Esophagus squamous epithelium (tissue), 5 donors: Measurements from ENCODE around the gene TCF12. TPM values are rescaled to one million over a fixed set of nuclear protein-coding genes. Genes with fewer than 3 reads are reported as not detected.

ENCODE experiments used
- DNase-seq: peaks from one replicate; lab custom pipeline; 2025; lab: John Stamatoyannopoulos, UW
- H3K27ac ChIP-seq, 4 donors: fragments of 200-600 bp; sonication (generic); one replicate each; pipeline ENCODE4 v1.5.1; 2016 to 2019; ENCODE audit warnings: mild to moderate bottlenecking in 1 of 4
- H3K27me3 ChIP-seq, 4 donors: fragments of 200-600 bp; sonication (generic); 1 replicate in 3 of 4; 2 replicates in 1 of 4; pipeline versions ENCODE4 v1.5.1 to v1.6.0; 2017 to 2021; ENCODE audit warnings: antibody characterized with exemption in 1 of 4
- H3K36me3 ChIP-seq, 3 donors: fragments of 200-600 bp; sonication (generic); one replicate each; pipeline ENCODE4 v1.5.1; 2016 to 2019
- H3K4me1 ChIP-seq, 3 donors: fragments of 200-600 bp; sonication (generic); one replicate each; pipeline ENCODE4 v1.5.1; 2017 to 2019
- H3K4me3 ChIP-seq, 4 donors: fragments of 200-600 bp; sonication (generic); 1 replicate in 3 of 4; 2 replicates in 1 of 4; pipeline ENCODE4 v1.5.1; 2016 to 2019; ENCODE audit warnings: mild to moderate bottlenecking in 2 of 4, moderate library complexity in 1 of 4
- H3K9me3 ChIP-seq, 3 donors: fragments of 200-600 bp; sonication (generic); one replicate each; pipeline ENCODE4 v1.5.1; 2016 to 2019
- CTCF ChIP-seq, 6 experiments: fragments of 450-650 bp in 4 of 6; fragments of 200-600 bp in 2 of 6; sonication (generic) in 2 of 6; IDR thresholded peaks; one replicate each; pipeline ENCODE4 v1.5.1; 2016 to 2019; ENCODE audit warnings: antibody characterized with exemption in 6 of 6, mild to moderate bottlenecking in 4 of 6, moderate library complexity in 4 of 6
- POLR2A ChIP-seq, 4 donors: fragments of 450-650 bp; IDR thresholded peaks; one replicate each; pipeline ENCODE4 v1.6.1; 2017; ENCODE audit warnings: antibody characterized with exemption in 4 of 4, mild to moderate bottlenecking in 4 of 4, moderate library complexity in 3 of 4
- WGBS, 2 donors: methylation state at CpG; one replicate each; pipeline ENCODE4 v1.1.5; 2018; 5-methylcytosine and 5-hydroxymethylcytosine counted together
- intact Hi-C: fragments of 100-400 bp; cut with DNase I; formaldehyde crosslinking; loops from one replicate; pipeline ENCODE4 v1.15.0; 2022
- total RNA-seq, 4 donors: library from RNA; depleted of rRNA; stranded (reverse); fragments of >200 nt; gene quantifications; one replicate each; pipeline ENCODE4 v1.1.0, GENCODE V29; 2016
- donor health status: DM: yes; HTN: yes; CAD: no.

The TCF12 gene
- total RNA-seq, 4 donors from 2014 or later = 28.5 to 90.4 (median 51.3) TPM

DNA sequence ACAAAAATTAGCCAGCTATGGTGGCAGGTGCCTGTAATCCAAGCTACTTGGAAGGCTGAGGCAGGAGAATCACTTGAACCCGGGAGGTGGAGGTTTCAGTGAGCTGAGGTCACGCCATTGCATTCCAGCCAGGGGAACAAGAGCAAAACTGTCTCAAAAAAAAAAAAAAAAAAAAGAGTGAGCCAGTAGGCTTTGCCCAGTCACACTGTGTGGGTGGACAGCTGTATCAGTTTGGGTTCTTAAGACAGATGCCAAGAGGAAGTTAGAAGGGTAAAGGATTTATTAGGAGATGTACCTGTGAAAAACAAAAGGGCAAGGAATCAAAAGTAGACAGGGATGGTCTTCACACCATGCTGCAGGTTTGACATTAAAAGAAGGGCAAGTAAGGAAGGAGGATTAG, 371.7 kb downstream of the TCF12 start:
- Histone ChIP-seq H3K4me3 (no peak overlapping the region), H3K27me3 (no peaks in the 10 kb centered on the region), H3K4me1 (no peaks in the 10 kb centered on the region), H3K27ac (no peak overlapping the region), H3K36me3 (peaks cover 0 to 58% (median 4%) of the 10 kb centered on the region in 3 donors), H3K9me3 (no peaks in the 10 kb centered on the region)
- TF ChIP-seq POLR2A (IDR thresholded peaks at IDR 0.05) = no peak
- TF ChIP-seq CTCF (IDR thresholded peaks at IDR 0.05) = no peak
- WGBS, 2 donors = 89 to 96% methylated on average over 2 of the region's 2 CpGs
- intact Hi-C loops = no loop called here
- DNase-seq = no peak

GRCh38 chr15:57290826-57291225, 372.4 kb downstream of the TCF12 start:
- H3K27me3 ChIP-seq = no peaks in the 10 kb centered on the region
- no peaks in the 10 kb centered on the region for H3K4me1 ChIP-seq

DNA sequence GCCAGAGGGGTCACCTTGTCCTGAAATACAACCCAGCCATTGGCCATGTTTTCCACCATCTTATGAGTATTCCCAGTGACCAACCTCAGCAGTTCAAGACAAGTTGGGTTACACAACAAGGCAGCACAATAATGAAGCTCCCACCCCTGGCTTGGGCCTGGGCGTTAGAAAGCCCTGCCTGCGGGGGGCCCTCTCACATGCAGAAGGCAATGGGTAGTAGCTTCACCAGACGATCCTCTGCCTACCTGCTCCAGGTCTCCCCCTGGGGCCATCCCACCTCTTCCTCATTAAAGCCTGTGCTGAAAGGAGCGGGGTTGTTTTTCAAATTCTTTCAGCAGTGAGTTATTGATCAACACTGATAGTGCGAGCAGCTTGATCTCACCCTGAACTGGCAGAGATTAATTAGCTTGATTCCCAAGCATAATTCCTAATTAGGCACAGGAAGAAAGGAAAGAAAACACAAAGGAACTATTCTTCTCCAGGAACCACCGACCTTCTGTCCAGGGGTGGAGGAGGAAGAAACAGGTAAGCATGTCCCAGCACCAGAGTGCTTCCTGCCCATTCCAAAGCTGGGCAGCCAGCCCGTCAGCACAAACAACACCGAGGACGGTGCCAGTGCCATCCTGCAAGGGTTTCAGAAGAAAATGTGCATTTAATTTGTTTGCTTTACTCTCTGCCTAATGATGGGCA, 378.2 kb downstream of the TCF12 start:
- H3K27ac ChIP-seq = no peak overlapping the region
- intact Hi-C loops = no loop called here
- no peak overlapping the region for H3K4me3 ChIP-seq
- 50 to 69% methylated on average over 5 to 7 of the region's 9 CpGs for WGBS, 2 donors
- H3K27me3 ChIP-seq = no peaks in the 10 kb centered on the region
- H3K9me3 ChIP-seq = no peaks in the 10 kb centered on the region
- TF ChIP-seq CTCF (IDR thresholded peaks at IDR 0.05) (no peak), POLR2A (IDR thresholded peaks at IDR 0.05) (no peak)
- H3K36me3 ChIP-seq = no peaks in the 10 kb centered on the region
- H3K4me1 ChIP-seq = peaks cover 0 to 10% (median 0%) of the 10 kb centered on the region in 3 donors
- no peak for DNase-seq

More at GRCh38 chr15:57290826-57291225, 372.4 kb downstream of the TCF12 start:
- 87 to 98% methylated on average over 4 of the region's 4 CpGs for WGBS, 2 donors
- DNase-seq = no peak
- TF ChIP-seq CTCF (IDR thresholded peaks at IDR 0.05) (no peak), POLR2A (IDR thresholded peaks at IDR 0.05) (no peak)
- intact Hi-C loops = no loop called here
- no peak overlapping the region for H3K4me3 ChIP-seq
- H3K9me3 ChIP-seq = no peaks in the 10 kb centered on the region
- H3K36me3 ChIP-seq = peaks cover 0 to 51% (median 3%) of the 10 kb centered on the region in 3 donors
- no peak overlapping the region for H3K27ac ChIP-seq

- Histone ChIP-seq H3K27me3 (no peaks in the 10 kb centered on the region), H3K27ac (no peak overlapping the region), H3K4me3 (no peak overlapping the region), H3K9me3 (no peaks in the 10 kb centered on the region), H3K36me3 (no peaks in the 10 kb centered on the region), H3K4me1 (peaks cover 0 to 10% (median 0%) of the 10 kb centered on the region in 3 donors)
- intact Hi-C loops = no loop called here
- DNase-seq = no peak
- 69 to 72% methylated on average over 2 to 3 of the region's 3 CpGs for WGBS, 2 donors
- no peak for TF ChIP-seq POLR2A (IDR thresholded peaks at IDR 0.05)
- no peak for TF ChIP-seq CTCF (IDR thresholded peaks at IDR 0.05)
Measured at GRCh38 chr15:57297163-57297593, 378.7 kb downstream of the TCF12 start.

DNA sequence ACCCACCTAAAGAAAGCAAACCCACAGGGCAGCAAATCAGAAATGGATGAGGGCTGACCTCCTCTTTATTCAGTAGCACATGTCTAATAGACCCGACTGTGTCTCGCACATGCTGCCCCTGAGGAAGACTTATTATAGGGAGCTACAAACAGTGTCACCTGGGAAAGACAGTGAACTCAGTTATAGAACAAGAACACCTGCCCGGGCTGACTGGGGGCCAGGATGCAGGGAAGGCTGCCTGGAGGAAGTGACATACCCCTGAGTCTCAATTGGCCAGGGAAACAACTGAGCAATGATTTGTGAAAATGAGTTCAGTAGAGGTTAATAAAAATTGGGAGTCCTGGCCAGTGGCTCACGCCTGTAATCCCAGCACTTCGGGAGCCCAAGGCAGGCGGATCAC, 379.2 kb downstream of the TCF12 start:
- no peaks in the 10 kb centered on the region for H3K9me3 ChIP-seq
- TF ChIP-seq CTCF (IDR thresholded peaks at IDR 0.05) (no peak), POLR2A (IDR thresholded peaks at IDR 0.05) (no peak)
- peaks cover 0 to 10% (median 0%) of the 10 kb centered on the region in 3 donors for H3K4me1 ChIP-seq
- no peak for DNase-seq
- no peaks in the 10 kb centered on the region for H3K27me3 ChIP-seq
- intact Hi-C loops = no loop called here
- WGBS, 2 donors = 84% methylated on average over 6 of the region's 6 CpGs
- no peak overlapping the region for H3K27ac ChIP-seq
- no peak overlapping the region for H3K4me3 ChIP-seq
- no peaks in the 10 kb centered on the region for H3K36me3 ChIP-seq
